Lower lobe of right lung (tissue), 2 donors: Measurements from ENCODE around the gene FAP. TPM values are rescaled to one million over a fixed set of nuclear protein-coding genes. Genes with fewer than 3 reads are reported as not detected.

Source experiments
- ATAC-seq, 2 donors: fragments of 200-7000 bp; cut with Tn5 transposase; one replicate each; pipeline ENCODE4 v1.9.1; 2020 to 2022; ENCODE audit warnings: mild to moderate bottlenecking in 2 of 2, moderate library complexity in 2 of 2
- DNase-seq: peaks from one replicate; pipeline ENCODE4 v3.0.0-alpha.2; 2020
- H3K27ac ChIP-seq: fragments of 200-600 bp; one replicate; pipeline ENCODE4 v1.8.0; 2022
- H3K27me3 ChIP-seq: fragments of 200-600 bp; one replicate; pipeline ENCODE4 v1.8.0; 2022; ENCODE audit warnings: low read depth
- H3K36me3 ChIP-seq: fragments of 200-600 bp; one replicate; pipeline ENCODE4 v1.8.0; 2022; ENCODE audit warnings: mild to moderate bottlenecking
- H3K4me1 ChIP-seq: fragments of 200-600 bp; one replicate; pipeline ENCODE4 v1.8.0; 2022
- H3K4me3 ChIP-seq: fragments of 200-600 bp; one replicate; pipeline ENCODE4 v1.8.0; 2022; ENCODE audit warnings: mild to moderate bottlenecking
- H3K9me3 ChIP-seq: fragments of 200-600 bp; one replicate; pipeline ENCODE4 v1.8.0; 2022
- intact Hi-C: fragments of 100-400 bp; cut with DNase I; formaldehyde crosslinking; loops from one replicate; pipeline ENCODE4 v1.11.0; 2022
- total RNA-seq: library from RNA; stranded (reverse); fragmentation: NEBNext Ultra II Directional; extraction: Animal tissue kit (Norgen Biotek cat#: 25700); gene quantifications from one replicate; pipeline ENCODE4 v1.2.1, GENCODE V29; 2021
- TF ChIP-seq, protein P1 (sequence below): fragments of 200-600 bp; IDR thresholded peaks from one replicate; pipeline ENCODE4 v1.8.0; 2022; ENCODE audit warnings: antibody characterized with exemption, mild to moderate bottlenecking
- donor health status: DM: no; HTN: yes; CAD: no; lungs with severe emphysema.

The FAP gene
- total RNA-seq, 1 donor from 2014 or later: 3.4 TPM

DNA sequence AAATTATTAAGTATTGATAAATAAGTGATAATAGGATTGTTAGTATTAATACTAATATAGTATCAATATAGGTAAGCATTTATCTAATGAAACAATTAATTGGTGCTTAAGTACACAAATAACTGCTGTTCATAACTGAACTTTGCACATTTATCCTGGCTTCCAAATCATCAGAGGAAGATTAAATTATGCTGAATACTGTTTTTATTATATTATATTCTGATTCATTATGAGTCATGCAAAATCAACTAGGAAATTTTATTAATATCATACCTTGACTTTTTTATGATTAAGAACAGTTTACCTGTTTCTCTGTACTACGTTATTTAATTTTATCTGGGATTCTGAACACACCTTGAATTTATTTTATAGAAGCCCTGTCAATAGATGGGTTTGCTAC is 42.6 kb downstream of the FAP start:
- intact Hi-C loops: no loop called here
- Histone ChIP-seq H3K27ac (no peak overlapping the region), H3K9me3 (no peaks in the 10 kb centered on the region), H3K4me1 (no peaks in the 10 kb centered on the region), H3K4me3 (no peak overlapping the region), H3K36me3 (no peaks in the 10 kb centered on the region), H3K27me3 (no peaks in the 10 kb centered on the region)
- TF ChIP-seq, protein P1, sequence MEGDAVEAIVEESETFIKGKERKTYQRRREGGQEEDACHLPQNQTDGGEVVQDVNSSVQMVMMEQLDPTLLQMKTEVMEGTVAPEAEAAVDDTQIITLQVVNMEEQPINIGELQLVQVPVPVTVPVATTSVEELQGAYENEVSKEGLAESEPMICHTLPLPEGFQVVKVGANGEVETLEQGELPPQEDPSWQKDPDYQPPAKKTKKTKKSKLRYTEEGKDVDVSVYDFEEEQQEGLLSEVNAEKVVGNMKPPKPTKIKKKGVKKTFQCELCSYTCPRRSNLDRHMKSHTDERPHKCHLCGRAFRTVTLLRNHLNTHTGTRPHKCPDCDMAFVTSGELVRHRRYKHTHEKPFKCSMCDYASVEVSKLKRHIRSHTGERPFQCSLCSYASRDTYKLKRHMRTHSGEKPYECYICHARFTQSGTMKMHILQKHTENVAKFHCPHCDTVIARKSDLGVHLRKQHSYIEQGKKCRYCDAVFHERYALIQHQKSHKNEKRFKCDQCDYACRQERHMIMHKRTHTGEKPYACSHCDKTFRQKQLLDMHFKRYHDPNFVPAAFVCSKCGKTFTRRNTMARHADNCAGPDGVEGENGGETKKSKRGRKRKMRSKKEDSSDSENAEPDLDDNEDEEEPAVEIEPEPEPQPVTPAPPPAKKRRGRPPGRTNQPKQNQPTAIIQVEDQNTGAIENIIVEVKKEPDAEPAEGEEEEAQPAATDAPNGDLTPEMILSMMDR: no peak
- DNase-seq (no peak), ATAC-seq (no peak)

DNA sequence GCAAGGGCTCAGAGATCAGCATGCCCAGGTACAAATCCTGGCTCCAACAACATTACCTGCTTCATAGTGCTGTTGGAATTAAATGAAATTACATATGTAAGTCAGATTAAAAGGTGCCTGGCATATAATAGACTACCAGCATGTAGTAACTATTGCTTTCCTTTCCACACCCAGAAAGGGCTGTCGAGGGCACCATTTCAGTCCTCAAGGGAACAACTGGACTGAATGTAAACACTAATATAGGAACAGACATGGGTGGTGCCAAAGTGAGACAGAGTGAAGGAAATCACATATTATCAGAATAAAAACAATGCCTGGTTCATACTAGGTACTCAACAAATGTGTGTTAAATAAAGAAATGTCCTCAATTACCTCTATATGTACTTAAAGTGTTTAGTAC is 43.3 kb downstream of the FAP start:
- H3K4me3 ChIP-seq: no peak overlapping the region
- H3K27ac ChIP-seq: no peak overlapping the region
- H3K9me3 ChIP-seq: no peaks in the 10 kb centered on the region
- no peak for ATAC-seq
- DNase-seq: no peak
- intact Hi-C loops: no loop called here
- H3K36me3 ChIP-seq: no peaks in the 10 kb centered on the region
- H3K27me3 ChIP-seq: no peaks in the 10 kb centered on the region
- no peaks in the 10 kb centered on the region for H3K4me1 ChIP-seq
- TF ChIP-seq, protein P1: no peak

DNA sequence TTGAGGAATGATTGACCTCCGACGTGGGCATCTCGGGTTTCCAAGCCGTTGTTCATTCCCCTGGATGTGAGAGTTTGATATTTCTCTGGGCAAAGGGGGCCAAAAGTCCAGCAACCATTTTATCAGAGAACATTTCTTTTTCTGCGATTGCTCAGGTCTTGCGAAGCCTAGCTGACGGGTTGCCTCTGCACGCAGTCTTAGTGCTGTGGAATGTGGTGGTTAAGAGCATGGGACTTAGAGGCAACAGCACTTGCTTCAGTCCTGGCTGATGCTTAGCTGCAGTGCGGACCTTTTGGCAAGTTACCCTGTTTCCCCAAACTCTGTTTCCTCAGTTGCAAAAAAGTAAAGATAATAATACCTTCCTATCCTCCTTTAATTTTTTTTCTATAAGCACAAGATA is 45.0 kb downstream of the FAP start:
- TF ChIP-seq, protein P1: no peak
- no peaks in the 10 kb centered on the region for H3K27me3 ChIP-seq
- no peak overlapping the region for H3K4me3 ChIP-seq
- H3K4me1 ChIP-seq: no peaks in the 10 kb centered on the region
- intact Hi-C loops: no loop called here
- H3K27ac ChIP-seq: no peak overlapping the region
- H3K9me3 ChIP-seq: no peaks in the 10 kb centered on the region
- DNase-seq (no peak), ATAC-seq (no peak)
- H3K36me3 ChIP-seq: no peaks in the 10 kb centered on the region

DNA sequence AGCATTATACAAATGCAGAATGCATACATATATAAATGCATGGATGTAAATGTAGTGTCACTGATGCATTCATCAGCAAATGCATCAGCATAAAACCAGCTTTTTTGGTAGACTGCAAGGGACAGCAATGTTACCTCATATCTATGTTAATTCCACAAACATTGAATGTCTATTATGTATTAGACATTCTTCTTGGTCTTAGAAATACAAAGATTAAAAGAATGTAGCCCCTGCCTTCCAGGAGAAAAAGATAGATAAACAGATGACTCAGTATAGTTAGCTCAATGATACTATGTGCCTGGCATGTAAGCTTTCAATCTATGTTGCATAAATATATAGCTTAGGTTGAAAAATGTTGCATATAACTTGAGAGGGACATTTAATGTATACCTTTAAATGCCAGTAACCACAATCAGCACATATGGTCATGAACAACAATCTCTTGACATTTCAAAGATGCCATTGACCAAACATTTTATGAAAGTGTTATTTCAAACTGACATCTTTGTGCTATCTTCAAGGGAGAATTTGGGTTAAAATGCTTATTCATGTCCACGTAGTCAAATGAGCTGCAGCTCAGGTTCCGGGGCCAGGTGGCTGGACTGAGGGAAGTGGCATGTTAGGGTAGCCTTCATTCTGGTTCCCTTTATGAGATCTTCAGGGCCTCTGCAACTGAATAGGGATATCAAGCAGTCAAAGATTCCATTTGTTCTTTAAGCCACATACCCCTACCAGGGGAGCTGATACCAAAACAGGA is 46.0 kb downstream of the FAP start:
- Histone ChIP-seq H3K4me1 (no peaks in the 10 kb centered on the region), H3K27me3 (no peaks in the 10 kb centered on the region), H3K27ac (no peak overlapping the region), H3K9me3 (no peaks in the 10 kb centered on the region), H3K36me3 (no peaks in the 10 kb centered on the region), H3K4me3 (no peak overlapping the region)
- ATAC-seq: no peak
- TF ChIP-seq, protein P1: no peak
- DNase-seq: no peak
- intact Hi-C loops: no loop called here

DNA sequence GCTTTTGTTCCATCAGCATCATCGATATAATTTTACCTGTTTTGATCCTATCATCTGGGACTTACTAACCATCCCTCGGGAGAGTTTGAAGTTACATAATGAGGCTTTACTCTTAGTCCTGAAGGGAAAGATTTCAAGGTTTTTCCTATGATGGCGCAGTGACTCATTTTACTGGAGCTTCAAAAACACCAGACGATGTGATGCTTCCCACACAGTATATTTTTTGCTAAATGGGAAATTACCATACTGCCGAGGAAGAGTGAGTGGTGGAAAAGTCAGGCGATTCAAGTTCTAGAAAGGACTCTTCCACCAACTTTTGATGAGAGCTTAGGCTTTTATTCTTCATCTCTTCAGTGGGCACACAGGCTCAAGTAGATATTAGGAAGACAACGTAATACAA is 46.6 kb downstream of the FAP start:
- no peak for DNase-seq
- H3K4me3 ChIP-seq: no peak overlapping the region
- TF ChIP-seq, protein P1: no peak
- no peaks in the 10 kb centered on the region for H3K9me3 ChIP-seq
- H3K36me3 ChIP-seq: no peaks in the 10 kb centered on the region
- intact Hi-C loops: no loop called here
- no peak for ATAC-seq
- no peaks in the 10 kb centered on the region for H3K4me1 ChIP-seq
- H3K27ac ChIP-seq: no peak overlapping the region
- no peaks in the 10 kb centered on the region for H3K27me3 ChIP-seq
